ENCODE data around the gene CDC42BPA.
"Not testable (repeated sequence)": the region's sequence is repeated elsewhere in the genome, so short reads cannot be mapped to it uniquely, and the experiment has no call there.

The CDC42BPA gene

DNA sequence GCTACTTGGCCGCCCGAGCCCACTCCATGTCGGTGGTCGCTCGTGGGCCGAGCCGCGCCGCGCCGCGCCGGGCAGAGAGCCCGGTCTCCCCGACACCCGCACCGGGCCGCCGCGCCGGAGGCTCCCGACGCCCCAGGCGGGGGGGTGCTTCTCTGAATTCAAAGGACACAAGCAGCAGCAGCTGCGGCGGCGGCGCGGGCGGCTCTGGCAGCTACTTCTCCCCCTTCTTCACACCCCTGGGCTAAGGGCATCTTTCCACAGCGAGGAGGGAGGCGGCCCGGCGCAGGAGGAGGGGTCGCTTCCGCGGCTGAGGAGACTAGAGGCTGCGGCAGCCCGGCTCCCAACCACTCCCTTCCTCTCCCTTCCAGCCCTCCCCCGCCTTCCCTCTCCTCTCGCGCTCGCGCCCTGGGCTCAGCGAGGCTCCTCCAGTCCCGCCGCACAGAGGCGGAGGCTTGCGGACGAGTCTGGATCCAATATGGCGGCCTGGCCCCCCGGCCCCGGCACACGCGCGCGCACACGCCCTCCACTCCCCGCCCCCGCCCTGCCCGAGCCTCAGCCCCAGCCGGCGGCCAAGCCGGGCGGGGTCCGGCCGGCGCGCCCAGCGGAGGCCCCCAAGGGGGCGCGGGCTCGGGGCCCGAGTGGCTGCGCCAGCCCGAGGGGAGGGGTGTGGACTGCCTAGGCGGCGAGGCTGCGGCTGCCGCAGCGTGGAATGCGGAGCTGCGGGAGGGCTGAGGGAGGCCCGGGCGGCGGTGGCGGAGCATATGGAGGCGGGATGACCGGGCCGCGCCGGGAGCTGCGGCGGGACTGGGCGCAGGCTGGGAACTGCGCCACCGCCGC is at the start of gene CDC42BPA:
Gene CDC42BPA, minus strand, starts transcription at position 477 of the 837 bp plus-strand sequence. CDS start 1,310 bp downstream, outside the sequence.
- DNase-seq, result peak; percentile 83

DNA sequence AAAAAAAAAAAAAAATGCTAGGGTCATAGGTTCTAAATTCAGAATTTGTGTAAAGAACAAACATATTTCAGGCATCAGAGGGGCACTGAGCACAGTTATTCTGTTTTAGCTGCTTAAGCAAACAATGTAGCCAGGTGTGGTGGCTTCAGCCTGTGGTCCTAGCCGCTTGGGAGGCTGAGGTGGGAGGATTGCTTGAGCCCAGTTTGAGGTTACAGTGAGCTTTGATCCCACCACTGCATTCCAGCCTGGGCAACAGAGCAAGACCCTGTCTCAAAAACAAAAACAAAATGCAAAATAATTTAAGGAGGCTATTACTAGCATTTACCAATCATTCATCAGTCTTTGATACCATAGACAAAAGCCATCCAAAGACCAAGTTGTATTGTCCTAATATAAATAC is 49.7 kb upstream of the CDC42BPA start:
- no peak for DNase-seq

- DNase-seq, result no peak
Measured at GRCh38 chr1:227365473-227366431, 47.5 kb upstream of the CDC42BPA start.

DNA sequence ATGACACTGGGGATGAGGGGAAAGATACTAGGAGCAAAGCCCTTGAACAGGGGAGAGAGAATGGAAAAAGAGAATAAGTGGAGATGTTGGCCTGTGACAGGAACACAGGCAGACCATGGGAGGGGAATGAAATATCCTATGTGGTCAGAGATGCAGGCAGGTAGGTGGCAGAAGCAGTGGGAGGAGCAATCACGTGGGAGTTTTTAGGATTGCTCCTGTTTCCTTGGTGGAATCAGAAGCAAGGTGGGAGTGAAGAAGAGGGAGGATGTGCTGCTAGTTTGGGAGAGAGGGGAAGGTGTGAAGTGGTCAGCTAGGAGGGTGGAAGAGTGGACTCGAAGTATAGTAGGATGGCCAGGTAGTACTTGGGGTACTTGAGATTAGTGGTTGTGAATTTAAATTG is 46.4 kb upstream of the CDC42BPA start:
- DNase-seq, result no peak

DNA sequence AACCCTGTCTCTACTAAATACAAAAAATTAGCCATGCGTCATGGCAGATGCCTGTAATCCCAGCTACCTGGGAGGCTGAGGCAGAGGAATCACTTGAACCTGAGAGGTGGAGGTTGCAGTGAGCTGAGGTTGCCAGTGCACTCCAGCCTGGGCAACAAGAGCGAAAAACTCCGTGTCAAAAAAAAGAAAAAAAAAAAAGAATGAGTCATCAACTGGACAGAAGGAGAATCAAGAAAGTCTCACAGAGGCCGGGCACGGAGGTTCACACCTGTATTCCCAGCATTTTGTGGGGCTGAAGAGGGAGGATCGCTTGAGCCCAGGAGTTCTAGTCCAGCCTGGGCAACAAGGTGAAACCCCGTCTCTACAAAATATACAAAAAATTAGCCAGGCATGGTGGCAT is 45.5 kb upstream of the CDC42BPA start:
- DNase-seq, result no peak

DNA sequence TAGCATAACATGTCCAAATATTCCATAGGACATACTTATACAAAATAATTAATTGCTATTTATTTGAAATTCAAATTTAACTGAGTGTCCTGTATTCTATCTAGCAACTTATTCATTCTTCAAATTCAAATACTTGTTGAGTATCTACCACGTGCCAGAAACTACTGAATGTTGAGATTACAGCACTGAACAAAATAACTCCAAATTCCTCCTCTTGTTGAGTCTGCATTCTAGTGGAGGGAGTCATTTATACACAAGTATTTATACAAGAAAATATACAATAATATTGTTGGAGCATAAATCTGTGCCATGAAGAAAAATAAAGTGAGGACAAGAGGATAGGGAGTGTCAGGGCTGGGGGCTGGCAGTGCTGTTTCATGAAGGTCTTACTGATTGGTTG is 43.7 kb upstream of the CDC42BPA start:
- no peak for DNase-seq

- no peak for DNase-seq
Measured at GRCh38 chr1:227357927-227358302, 39.6 kb upstream of the CDC42BPA start.

DNA sequence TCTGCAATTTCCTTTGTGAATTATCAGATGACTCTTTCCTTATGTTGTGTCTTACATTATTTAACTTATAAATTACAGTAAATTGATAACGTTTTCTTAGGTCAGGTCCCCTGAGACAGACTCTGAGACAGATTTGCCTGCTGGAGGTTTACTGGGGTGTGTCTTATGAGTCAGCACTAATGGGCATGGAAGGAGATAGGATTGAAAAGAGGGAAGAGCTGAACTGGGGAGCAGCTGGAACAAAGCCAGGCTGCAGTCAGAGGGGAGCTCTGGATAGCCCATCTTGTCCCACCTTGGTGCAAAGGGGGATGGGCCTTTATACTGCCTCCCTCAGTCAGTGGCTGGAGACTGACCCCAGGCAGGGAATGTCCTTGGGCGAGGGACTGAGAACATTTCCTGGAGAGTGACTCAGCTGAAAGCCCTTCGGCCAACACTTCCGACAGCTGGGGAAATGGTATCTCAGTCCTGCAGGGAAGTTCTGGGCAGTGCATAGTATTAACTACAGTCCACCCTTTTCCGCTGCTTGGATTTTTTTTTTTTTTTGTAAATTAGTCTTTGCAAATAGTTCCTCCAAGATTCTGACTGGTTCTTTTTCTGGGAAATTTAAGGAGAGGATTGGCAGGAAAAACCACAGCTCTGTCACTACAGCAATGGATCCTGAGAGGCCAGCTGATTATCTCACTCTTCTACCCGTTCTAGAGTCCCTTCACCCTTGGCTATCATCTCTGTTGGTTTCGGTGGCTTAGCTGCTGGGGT is 39.1 kb upstream of the CDC42BPA start:
- no peak for DNase-seq

DNA sequence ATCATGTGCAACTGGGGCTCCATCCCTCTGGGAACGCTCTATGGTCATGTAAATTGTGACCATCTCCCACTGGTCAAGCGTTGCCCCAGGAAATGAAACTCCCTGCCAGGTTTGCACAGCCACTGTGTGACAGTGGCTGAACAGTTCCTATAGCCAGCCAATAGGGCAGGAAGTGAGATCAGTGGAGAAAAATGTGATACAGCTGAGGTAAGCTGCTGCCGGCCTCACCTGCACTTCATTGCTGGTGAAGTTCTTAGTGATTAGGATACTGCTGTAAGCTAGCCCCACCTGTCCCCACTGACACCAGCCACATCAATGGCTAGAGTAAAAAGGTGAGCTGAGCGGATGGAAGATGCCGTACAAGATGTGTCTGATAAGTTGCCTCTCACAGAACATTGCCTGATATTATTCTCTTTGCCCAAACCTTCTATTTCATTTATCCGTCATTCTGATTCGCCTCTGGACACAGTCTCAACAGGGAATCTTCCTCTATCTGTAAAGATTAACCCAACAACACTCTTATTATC is 38.4 kb upstream of the CDC42BPA start:
- peak; percentile 46 for DNase-seq

DNA sequence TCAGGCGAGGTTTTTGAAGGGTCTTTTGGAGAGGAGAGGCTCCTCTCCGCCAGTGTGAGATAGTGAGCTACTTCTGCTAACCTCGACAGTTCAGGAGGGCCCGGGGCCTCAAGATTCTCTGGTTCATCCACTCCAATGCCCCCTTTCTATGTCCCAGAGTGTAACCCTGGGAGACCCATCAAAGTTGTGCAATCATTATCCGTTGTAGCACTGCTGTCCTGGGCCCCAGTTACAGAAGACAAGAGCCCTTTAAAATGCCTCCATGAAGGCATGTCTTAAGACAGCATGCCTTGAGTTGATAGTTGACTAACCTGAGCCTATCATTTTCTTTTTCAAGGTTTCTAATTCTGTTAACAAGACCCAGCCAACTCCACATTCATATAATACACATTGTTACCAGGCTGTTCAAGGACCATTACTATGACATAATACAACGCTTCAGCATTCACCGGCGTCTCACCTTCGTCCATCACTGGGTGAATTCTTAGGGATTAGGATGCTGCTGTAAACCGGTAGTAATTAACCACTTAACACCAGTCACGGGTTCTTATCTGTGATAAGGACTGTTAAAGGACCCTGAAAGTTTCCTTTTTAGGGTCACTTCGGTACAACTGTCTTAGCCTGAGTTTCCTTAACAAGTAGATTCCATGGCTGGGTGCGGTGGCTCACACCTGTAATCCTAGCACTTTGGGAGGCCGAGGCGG is 37.4 kb upstream of the CDC42BPA start:
- DNase-seq, result no peak

GRCh38 chr1:227353186-227353585 is 34.9 kb upstream of the CDC42BPA start:
- no peak for DNase-seq

GRCh38 chr1:227352164-227352563 is 33.9 kb upstream of the CDC42BPA start:
- DNase-seq, result not testable (repeated sequence)

GRCh38 chr1:227351443-227351842 is 33.2 kb upstream of the CDC42BPA start:
- no peak for DNase-seq

DNA sequence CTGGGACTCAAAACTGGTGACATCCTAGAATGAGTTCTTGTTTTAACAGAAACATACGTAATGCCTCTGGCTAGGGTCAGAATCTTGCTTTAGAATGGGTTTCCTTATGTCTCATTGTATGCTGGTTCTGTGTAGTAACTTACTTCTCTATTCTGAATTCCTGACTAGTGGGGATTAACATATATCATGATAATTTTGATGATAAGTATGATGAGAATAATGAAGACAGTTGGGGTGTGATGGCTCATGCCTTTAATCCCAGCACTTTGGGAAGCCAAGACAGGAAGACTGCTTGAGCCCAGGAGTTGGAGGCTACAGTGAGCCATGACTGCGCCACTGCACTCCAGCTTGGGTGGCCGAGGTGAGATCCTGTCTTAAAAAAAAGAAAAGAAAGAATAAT is 31.7 kb upstream of the CDC42BPA start:
- no peak for DNase-seq

DNA sequence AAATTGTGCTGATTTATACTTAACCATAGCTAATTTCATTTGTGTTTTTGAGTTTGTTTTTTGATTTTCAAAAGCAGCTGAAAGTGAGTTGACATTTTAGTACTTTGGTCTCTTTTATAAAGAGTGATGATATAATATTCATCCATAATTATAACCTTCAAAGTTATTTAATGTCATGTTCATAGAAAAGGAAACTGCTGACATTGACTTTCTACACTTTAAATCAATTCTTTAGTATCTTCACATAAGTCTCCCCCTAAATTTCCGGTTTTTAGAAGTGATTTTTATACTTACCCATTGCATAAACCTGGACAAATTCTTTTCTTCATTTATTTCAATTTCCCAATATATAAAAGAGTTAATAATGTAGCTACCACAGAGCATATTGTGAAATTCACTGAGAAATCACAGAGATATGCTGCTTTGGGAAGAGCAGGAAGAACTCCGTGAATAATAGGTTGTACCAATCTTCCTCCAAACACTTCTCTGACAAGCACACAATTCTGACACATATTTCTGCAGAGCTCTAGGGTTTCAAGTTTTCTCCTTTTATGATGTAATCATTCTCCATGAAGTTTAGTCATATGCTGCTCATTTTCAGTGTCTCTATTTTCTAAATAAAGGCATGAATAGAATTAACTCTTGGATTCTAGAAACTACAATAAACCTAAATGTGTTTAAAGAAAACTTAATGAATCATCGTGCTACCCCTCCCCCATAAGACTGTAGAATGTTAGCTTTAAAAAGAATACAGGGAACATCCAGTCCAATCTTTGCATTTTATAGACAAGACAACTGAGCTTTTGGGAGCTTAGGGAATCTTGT is 25.6 kb upstream of the CDC42BPA start:
- DNase-seq, result no peak

- no peak for DNase-seq
Measured at GRCh38 chr1:227343206-227343605, 24.9 kb upstream of the CDC42BPA start.

GRCh38 chr1:227342075-227342829 is 24.0 kb upstream of the CDC42BPA start:
- DNase-seq, result no peak

DNA sequence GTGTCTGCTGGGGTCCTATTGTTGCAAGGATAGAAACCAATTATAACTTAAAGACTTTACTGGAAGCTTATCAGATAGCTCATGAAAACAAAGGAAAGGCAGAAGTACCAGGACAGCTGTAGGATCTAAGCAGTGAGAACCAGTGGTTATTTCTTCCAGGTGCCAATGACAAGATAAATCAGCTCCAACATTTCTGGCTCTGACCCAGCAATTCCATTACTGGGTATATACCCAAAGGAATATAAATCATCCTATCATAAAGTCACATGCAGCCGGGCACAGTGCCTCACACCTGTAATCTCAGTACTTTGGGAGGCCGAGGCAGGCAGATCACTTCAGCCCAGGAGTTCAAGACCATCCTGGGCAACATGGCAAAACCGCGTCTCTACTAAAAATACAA is 17.8 kb upstream of the CDC42BPA start:
- DNase-seq, result not testable (repeated sequence)

DNA sequence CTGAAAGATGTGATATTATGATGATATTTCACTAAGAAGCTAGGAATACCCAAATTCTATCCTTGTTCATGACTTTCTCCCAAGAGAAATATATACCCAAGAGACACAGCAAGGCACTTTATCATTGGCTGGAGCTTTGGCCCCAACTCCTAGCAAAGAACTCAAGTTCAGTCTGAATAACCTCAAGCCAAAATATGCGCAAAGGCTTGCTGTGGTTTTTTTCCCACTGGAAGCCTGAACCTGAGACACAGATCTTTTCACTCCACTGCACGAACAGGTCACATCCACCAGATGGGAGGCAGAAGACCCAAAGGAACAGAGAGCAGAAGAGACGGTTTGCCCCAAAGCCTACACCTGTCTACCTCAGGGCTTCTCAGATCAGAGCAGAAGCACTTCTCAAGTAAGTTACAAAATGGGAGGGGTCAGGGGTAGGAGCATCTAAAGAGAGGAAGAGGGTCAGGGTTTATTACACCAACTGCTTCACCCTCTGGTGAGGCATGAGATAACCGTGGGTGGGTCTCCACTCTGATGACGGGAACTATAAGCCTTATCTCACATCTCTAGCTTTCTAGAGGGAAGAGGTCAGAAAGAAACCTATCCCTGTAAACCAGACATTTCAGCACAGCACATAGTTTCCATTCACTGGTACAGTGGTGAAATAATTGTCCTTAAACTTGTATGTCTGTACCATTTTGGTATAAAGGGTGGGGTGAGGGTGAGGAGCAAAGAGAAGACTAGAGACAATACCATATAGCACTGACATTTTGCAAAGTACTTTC is 17.1 kb upstream of the CDC42BPA start:
- DNase-seq, result no peak

DNA sequence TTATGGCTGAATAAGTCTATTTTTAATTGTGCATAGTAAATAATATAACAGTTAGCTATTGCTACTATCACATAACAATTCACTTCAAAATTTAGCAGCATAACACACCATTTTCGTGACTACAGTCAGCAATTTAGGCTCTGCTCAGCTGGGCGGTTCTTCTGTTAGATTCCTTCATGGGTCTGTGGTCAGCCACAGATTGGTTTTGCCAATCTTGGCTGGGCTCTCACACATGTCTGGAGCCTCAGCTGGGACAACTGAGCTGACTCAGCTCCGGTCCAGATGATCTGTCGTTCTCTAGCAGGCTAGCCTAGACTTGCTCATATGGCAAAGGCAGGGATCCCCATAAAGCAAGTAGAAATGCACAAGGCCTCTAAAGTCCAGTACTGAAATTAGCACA is 15.1 kb upstream of the CDC42BPA start:
- DNase-seq, result no peak
